Loucy (cell line): ENCODE measurements around the gene BHLHE40.
"Not testable (repeated sequence)": the region's sequence is repeated elsewhere in the genome, so short reads cannot be mapped to it uniquely, and the experiment has no call there.

Source experiments
- H2AFZ ChIP-seq: fragments of 200-600 bp; sonication (generic); 2 replicates; pipeline ENCODE4 v1.6.0; 2016; ENCODE audit warnings: antibody characterized with exemption, mild to moderate bottlenecking, low read length, moderate library complexity
- H3F3A ChIP-seq: fragments of 200-600 bp; 2 replicates; pipeline ENCODE4 v1.6.0; 2016; ENCODE audit warnings: antibody characterized with exemption, low read depth, mild to moderate bottlenecking
- H3K27me3 ChIP-seq: fragments of 200-600 bp; sonication (generic); 2 replicates; pipeline ENCODE4 v1.6.1; 2014; ENCODE audit warnings: low read length, mild to moderate bottlenecking; ENCODE audit not compliant: insufficient read depth, poor library complexity, severe bottlenecking
- H3K36me3 ChIP-seq: fragments of 200-600 bp; sonication (generic); 2 replicates; pipeline ENCODE4 v1.6.1; 2016; ENCODE audit warnings: low read length; ENCODE audit not compliant: insufficient read depth
- H3K4me1 ChIP-seq: fragments of 200-600 bp; sonication (generic); 2 replicates; pipeline ENCODE4 v1.5.1; 2014; ENCODE audit warnings: low read length, mild to moderate bottlenecking; ENCODE audit not compliant: insufficient read depth, poor library complexity, severe bottlenecking
- H3K4me2 ChIP-seq: fragments of 200-600 bp; sonication (generic); 2 replicates; pipeline ENCODE4 v1.6.0; 2014; ENCODE audit warnings: antibody characterized with exemption, low read length, low read depth, mild to moderate bottlenecking; ENCODE audit not compliant: poor library complexity, severe bottlenecking
- H3K4me3 ChIP-seq: fragments of 200-600 bp; sonication (generic); 2 replicates; pipeline ENCODE4 v1.5.1; 2014; ENCODE audit warnings: low read length, mild to moderate bottlenecking, mixed read lengths; ENCODE audit not compliant: poor library complexity, severe bottlenecking
- H3K79me2 ChIP-seq: fragments of 200-600 bp; sonication (generic); 2 replicates; pipeline ENCODE4 v1.6.1; 2014; ENCODE audit warnings: low read length; ENCODE audit not compliant: insufficient read depth
- H3K9ac ChIP-seq: fragments of 200-600 bp; sonication (generic); 2 replicates; pipeline ENCODE4 v1.6.0; 2014; ENCODE audit warnings: mild to moderate bottlenecking, low read depth, low read length, moderate library complexity; ENCODE audit not compliant: poor library complexity, severe bottlenecking
- H3K9me2 ChIP-seq: fragments of 200-600 bp; sonication (generic); replicated peaks from 2 replicates; pipeline ENCODE4 v1.6.1; 2016; ENCODE audit warnings: low read depth, low read length, mixed read lengths
- H3K9me3 ChIP-seq: fragments of 200-600 bp; sonication (generic); 2 replicates; pipeline ENCODE4 v1.6.1; 2014; ENCODE audit warnings: mild to moderate bottlenecking, antibody characterized with exemption, low read length, low read depth; ENCODE audit not compliant: insufficient read depth
- H4K20me1 ChIP-seq: fragments of 200-600 bp; sonication (generic); 2 replicates; pipeline ENCODE4 v1.6.0; 2014; ENCODE audit warnings: antibody characterized with exemption, low read length, mild to moderate bottlenecking; ENCODE audit not compliant: insufficient read depth, poor library complexity, severe bottlenecking
- CTCF ChIP-seq: fragments of 200-600 bp; sonication (generic); conservative IDR thresholded peaks from 2 replicates; pipeline ENCODE4 v1.5.1; 2014; ENCODE audit warnings: mild to moderate bottlenecking, antibody characterized with exemption, low read length
- EZH2phosphoT487 ChIP-seq: fragments of 200-600 bp; IDR thresholded peaks from 2 replicates; pipeline ENCODE4 v1.6.1; 2018; ENCODE audit warnings: antibody characterized with exemption, mild to moderate bottlenecking, moderate library complexity, borderline replicate concordance

The BHLHE40 gene

GRCh38 chr3:4963669-4964570, 15.3 kb upstream of the BHLHE40 start:
- no peak overlapping the region for H3K9ac ChIP-seq
- no peaks in the 10 kb centered on the region for H3K79me2 ChIP-seq
- no peaks in the 10 kb centered on the region for H3F3A ChIP-seq
- H3K9me3 ChIP-seq: peaks cover 3% of the 10 kb centered on the region; the same call in 1 of the 2 replicates
- H3K9me2 ChIP-seq: no peaks in the 10 kb centered on the region
- H3K36me3 ChIP-seq: no peaks in the 10 kb centered on the region
- TF ChIP-seq EZH2phosphoT487 (no peak), CTCF (no peak)
- H3K4me1 ChIP-seq: no peaks in the 10 kb centered on the region
- H4K20me1 ChIP-seq: no peaks in the 10 kb centered on the region
- H3K4me2 ChIP-seq: no peak overlapping the region
- no peak overlapping the region for H3K4me3 ChIP-seq
- H3K27me3 ChIP-seq: no peaks in the 10 kb centered on the region
- H2AFZ ChIP-seq: no peak overlapping the region

GRCh38 chr3:4966006-4966405, 13.2 kb upstream of the BHLHE40 start:
- H2AFZ ChIP-seq: peak overlapping the region; percentile 32; the same call in 1 of the 2 replicates
- not testable (repeated sequence) for H3K4me1 ChIP-seq, H3K9ac ChIP-seq, H3F3A ChIP-seq, H3K9me3 ChIP-seq, H3K9me2 ChIP-seq, H4K20me1 ChIP-seq, H3K4me3 ChIP-seq, H3K27me3 ChIP-seq, H3K79me2 ChIP-seq, H3K4me2 ChIP-seq, H3K36me3 ChIP-seq

GRCh38 chr3:4967683-4968082, 11.6 kb upstream of the BHLHE40 start:
- H3K36me3 ChIP-seq, H3K4me3 ChIP-seq, H3K9me3 ChIP-seq, H3K9ac ChIP-seq, H3K4me1 ChIP-seq, H3F3A ChIP-seq, H3K27me3 ChIP-seq, H4K20me1 ChIP-seq, H3K4me2 ChIP-seq, H3K79me2 ChIP-seq, H2AFZ ChIP-seq, H3K9me2 ChIP-seq: not testable (repeated sequence)

- not testable (repeated sequence) for H3K27me3 ChIP-seq, H3K9me3 ChIP-seq, H3K4me2 ChIP-seq, H4K20me1 ChIP-seq, H3K79me2 ChIP-seq, H3K4me3 ChIP-seq, H3K36me3 ChIP-seq, H3K4me1 ChIP-seq, H3K9ac ChIP-seq, H3K9me2 ChIP-seq, H2AFZ ChIP-seq, H3F3A ChIP-seq
These were observed 7.8 kb upstream of the BHLHE40 start for GRCh38 chr3:4971437-4971836.
